HL-60 (cell line): ENCODE measurements around the gene HPD.

ENCODE experiments used
- DNase-seq, 2 experiments: peaks; one replicate each; pipeline ENCODE4 v3.0.0-alpha.2; 2010 to 2020; ENCODE audit warnings: low read depth in 1 of 2, low spot score in 1 of 2
- H3K27ac ChIP-seq: fragments of 250-450 bp; sonication (Bioruptor Pico); replicated peaks from 2 replicates; pipeline ENCODE4 v1.5.1; 2020; ENCODE audit warnings: mild to moderate bottlenecking, moderate library complexity
- H3K27me3 ChIP-seq: fragments of 250-450 bp; sonication (Bioruptor Pico); 2 replicates; pipeline ENCODE4 v1.5.1; 2021; ENCODE audit warnings: mild to moderate bottlenecking, moderate library complexity; ENCODE audit not compliant: insufficient read depth, poor library complexity, severe bottlenecking
- H3K4me3 ChIP-seq: replicated peaks from 2 replicates; pipeline ENCODE4 v1.5.1; 2011; ENCODE audit warnings: mild to moderate bottlenecking, control low read depth, low read length; ENCODE audit not compliant: insufficient read depth
- CTCF ChIP-seq: IDR thresholded peaks from one replicate; pipeline ENCODE4 v1.5.1; 2011; ENCODE audit warnings: low read length, control low read depth, inconsistent platforms; ENCODE audit not compliant: insufficient read depth
- GABPA ChIP-seq: IDR thresholded peaks from 2 replicates; pipeline ENCODE4 v1.6.1; 2012; ENCODE audit warnings: low read depth
- POLR2AphosphoS5 ChIP-seq: IDR thresholded peaks from 2 replicates; pipeline ENCODE4 v1.6.1; 2012; ENCODE audit warnings: low read depth
- SPI1 ChIP-seq: IDR thresholded peaks from 2 replicates; pipeline ENCODE4 v1.6.1; 2012; ENCODE audit warnings: low read depth, mild to moderate bottlenecking, borderline replicate concordance
- TF ChIP-seq, protein P1 (sequence below): IDR thresholded peaks from 2 replicates; pipeline ENCODE4 v1.6.1; 2012; ENCODE audit warnings: low read depth; ENCODE audit not compliant: insufficient replicate concordance

The HPD gene

DNA sequence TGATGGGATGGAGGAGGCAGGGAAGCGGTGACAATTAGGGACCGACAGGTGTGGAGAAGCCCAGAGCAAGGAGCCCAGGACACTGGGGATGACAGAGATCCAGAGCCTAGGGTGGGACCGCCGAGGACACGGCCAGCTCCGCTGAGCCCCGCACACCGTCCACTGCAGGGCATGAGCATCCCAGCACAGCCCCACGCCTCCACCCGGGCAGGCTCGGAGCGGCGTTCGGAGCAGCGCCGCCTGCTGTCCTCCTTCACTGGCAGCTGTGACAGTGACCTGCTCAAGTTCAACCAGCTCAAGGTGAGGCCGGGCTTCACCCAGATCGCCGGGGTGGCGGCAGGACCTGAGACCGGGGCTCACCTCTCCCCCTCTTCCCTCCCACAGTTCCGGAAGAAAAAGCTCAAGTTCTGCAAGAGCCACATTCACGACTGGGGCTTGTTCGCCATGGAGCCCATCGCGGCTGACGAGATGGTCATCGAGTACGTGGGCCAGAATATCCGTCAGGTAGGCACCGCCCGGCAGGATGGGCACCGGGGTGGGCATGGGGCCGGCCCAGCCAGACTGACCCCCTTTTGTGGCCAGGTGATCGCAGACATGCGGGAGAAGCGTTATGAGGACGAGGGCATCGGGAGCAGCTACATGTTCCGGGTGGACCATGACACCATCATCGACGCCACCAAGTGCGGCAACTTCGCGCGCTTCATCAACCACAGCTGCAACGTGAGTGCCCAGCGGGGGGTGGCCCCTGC, 31.1 kb downstream of the HPD start:
- TF ChIP-seq GABPA: no peak

DNA sequence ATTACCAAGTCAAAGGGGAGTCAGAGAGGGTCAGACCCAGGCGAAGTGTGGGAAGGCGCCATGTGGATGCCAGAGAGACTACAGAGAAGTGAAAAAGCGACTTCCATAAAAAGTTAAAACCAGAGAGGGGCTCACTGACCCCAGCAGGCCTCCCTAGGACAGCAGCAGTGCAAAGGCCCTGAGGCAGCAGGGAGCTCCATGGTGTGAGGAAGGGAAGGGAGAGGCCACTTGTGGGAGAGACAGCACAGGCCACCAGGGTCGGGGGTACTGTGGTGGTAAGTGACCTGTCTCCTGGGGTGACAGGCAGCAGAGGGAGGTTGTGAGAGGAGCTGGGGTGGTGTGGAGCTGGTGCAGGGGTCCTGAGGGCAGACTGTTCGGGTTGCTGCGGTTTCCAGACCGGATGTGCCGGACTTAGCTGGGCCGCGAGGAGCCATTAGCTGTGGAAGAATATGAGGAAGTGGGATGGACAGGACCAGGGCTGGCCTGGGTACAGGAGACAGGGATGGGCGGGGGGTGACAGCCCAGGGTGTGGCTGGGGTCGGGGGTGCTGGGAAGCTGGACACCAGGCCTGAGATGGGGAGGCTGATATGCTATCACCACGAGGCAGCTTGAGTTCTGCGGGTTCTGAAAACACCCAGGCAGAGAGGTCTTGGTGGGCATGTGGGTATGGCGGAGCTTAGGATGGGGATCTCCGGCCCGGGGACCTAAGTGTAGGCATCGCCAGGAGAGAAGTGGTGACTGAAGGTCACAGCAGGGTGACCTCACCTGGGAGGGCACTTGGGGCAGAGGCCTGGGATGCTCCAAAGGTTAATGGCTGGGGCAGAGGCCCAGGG, 32.1 kb downstream of the HPD start:
- no peak overlapping the region for H3K27ac ChIP-seq
- no peak for DNase-seq
- H3K27me3 ChIP-seq: no peaks in the 10 kb centered on the region
- TF ChIP-seq POLR2AphosphoS5: no peak
- TF ChIP-seq SPI1: peak; percentile 17; the same call in 1 of the 2 replicates
- no peak overlapping the region for H3K4me3 ChIP-seq

More for the DNA sequence above, 31.1 kb downstream of the HPD start:
- H3K4me3 ChIP-seq: no peak overlapping the region
- DNase-seq: no peak
- H3K27me3 ChIP-seq: no peaks in the 10 kb centered on the region
- H3K27ac ChIP-seq: no peak overlapping the region

DNA sequence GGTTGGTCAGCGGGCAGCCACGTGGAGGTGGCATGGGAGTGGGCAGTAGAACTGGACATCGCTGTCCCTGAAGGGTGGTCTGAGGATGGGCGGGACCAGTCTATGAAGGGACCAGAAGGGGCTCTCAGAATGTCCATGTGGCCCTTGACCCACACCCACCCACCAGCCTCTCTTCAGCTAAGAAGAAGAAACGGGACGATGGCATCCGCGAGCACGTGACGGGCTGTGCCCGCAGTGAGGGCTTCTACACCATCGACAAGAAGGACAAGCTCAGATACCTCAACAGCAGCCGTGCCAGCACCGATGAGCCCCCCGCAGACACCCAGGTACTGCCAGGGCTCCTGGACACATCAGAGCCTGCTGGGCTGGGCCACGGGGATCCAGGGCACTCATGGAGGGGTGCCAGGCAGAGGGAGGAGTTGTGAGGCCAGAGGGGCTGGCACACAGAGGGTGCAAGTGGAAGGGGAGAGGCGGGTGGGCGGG, 33.6 kb downstream of the HPD start:
- no peak for DNase-seq
- TF ChIP-seq SPI1 (no peak), GABPA (no peak), POLR2AphosphoS5 (no peak), CTCF (no peak)
- TF ChIP-seq, protein P1, sequence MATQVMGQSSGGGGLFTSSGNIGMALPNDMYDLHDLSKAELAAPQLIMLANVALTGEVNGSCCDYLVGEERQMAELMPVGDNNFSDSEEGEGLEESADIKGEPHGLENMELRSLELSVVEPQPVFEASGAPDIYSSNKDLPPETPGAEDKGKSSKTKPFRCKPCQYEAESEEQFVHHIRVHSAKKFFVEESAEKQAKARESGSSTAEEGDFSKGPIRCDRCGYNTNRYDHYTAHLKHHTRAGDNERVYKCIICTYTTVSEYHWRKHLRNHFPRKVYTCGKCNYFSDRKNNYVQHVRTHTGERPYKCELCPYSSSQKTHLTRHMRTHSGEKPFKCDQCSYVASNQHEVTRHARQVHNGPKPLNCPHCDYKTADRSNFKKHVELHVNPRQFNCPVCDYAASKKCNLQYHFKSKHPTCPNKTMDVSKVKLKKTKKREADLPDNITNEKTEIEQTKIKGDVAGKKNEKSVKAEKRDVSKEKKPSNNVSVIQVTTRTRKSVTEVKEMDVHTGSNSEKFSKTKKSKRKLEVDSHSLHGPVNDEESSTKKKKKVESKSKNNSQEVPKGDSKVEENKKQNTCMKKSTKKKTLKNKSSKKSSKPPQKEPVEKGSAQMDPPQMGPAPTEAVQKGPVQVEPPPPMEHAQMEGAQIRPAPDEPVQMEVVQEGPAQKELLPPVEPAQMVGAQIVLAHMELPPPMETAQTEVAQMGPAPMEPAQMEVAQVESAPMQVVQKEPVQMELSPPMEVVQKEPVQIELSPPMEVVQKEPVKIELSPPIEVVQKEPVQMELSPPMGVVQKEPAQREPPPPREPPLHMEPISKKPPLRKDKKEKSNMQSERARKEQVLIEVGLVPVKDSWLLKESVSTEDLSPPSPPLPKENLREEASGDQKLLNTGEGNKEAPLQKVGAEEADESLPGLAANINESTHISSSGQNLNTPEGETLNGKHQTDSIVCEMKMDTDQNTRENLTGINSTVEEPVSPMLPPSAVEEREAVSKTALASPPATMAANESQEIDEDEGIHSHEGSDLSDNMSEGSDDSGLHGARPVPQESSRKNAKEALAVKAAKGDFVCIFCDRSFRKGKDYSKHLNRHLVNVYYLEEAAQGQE: no peak
- H3K27ac ChIP-seq: no peak overlapping the region
- H3K27me3 ChIP-seq: no peaks in the 10 kb centered on the region
- no peak overlapping the region for H3K4me3 ChIP-seq

GRCh38 chr12:121823727-121824115, 34.9 kb downstream of the HPD start:
- Histone ChIP-seq H3K27ac (no peak overlapping the region), H3K27me3 (no peaks in the 10 kb centered on the region), H3K4me3 (no peak overlapping the region)
- DNase-seq: no peak
- TF ChIP-seq GABPA (no peak), POLR2AphosphoS5 (peak; percentile 29; the same call in 1 of the 2 replicates)

GRCh38 chr12:121823101-121823726, 35.4 kb downstream of the HPD start:
- Histone ChIP-seq H3K27ac (no peak overlapping the region), H3K27me3 (no peaks in the 10 kb centered on the region), H3K4me3 (no peak overlapping the region)
- TF ChIP-seq, protein P1: no peak
- no peak; the same call in 1 of the 2 replicates for TF ChIP-seq POLR2AphosphoS5
- TF ChIP-seq SPI1: no peak
- no peak for TF ChIP-seq CTCF
- TF ChIP-seq GABPA: no peak
- DNase-seq: no peak
